Liver (tissue), 9 donors: ENCODE results near the gene RCSD1. TPM values are rescaled to one million over a fixed set of nuclear protein-coding genes. Genes with fewer than 3 reads are reported as not detected.
A peak's percentile ranks its signal among the peaks of the same experiment; 100 is the strongest.

Source experiments
- DNase-seq: peaks from one replicate; pipeline ENCODE4 v3.0.0-alpha.2; 2017; ENCODE audit warnings: low spot score
- H3K27ac ChIP-seq, 2 donors: one replicate each; pipeline ENCODE4 v1.7.0; 2013; ENCODE audit warnings: inconsistent platforms in 2 of 2, low read length in 2 of 2, control low read depth in 1 of 2, low read depth in 1 of 2, mild to moderate bottlenecking in 1 of 2
- H3K27me3 ChIP-seq, 4 donors: one replicate each; pipeline versions ENCODE4 v1.6.1 to v1.7.0; 2013; ENCODE audit warnings: low read length in 3 of 4, inconsistent platforms in 1 of 4, mild to moderate bottlenecking in 1 of 4, moderate library complexity in 1 of 4; ENCODE audit not compliant: control insufficient read depth in 4 of 4, insufficient read depth in 4 of 4
- H3K36me3 ChIP-seq, 4 donors: one replicate each; pipeline versions ENCODE4 v1.6.1 to v1.7.0; 2013; ENCODE audit warnings: low read length in 3 of 4, mild to moderate bottlenecking in 3 of 4, low read depth in 1 of 4, moderate library complexity in 1 of 4; ENCODE audit not compliant: control insufficient read depth in 4 of 4, insufficient read depth in 3 of 4
- H3K4me1 ChIP-seq, 4 donors: one replicate each; pipeline versions ENCODE4 v1.6.1 to v1.7.0; 2013; ENCODE audit warnings: low read length in 3 of 4, mild to moderate bottlenecking in 3 of 4, moderate library complexity in 1 of 4; ENCODE audit not compliant: control insufficient read depth in 4 of 4, insufficient read depth in 4 of 4
- H3K4me3 ChIP-seq, 3 donors: one replicate each; pipeline versions ENCODE4 v1.6.1 to v1.7.0; 2013; ENCODE audit warnings: low read length in 3 of 3, control low read depth in 1 of 3, low read depth in 1 of 3, mild to moderate bottlenecking in 1 of 3
- H3K9ac ChIP-seq, 2 donors: one replicate each; pipeline ENCODE4 v1.7.0; 2013; ENCODE audit warnings: low read length in 2 of 2, mild to moderate bottlenecking in 2 of 2, moderate library complexity in 2 of 2, control low read depth in 1 of 2, low read depth in 1 of 2
- H3K9me3 ChIP-seq, 4 donors: one replicate each; pipeline versions ENCODE4 v1.6.1 to v1.7.0; 2013; ENCODE audit warnings: low read length in 3 of 4; ENCODE audit not compliant: control insufficient read depth in 4 of 4
- ATF3 ChIP-seq: IDR thresholded peaks from 2 replicates; pipeline ENCODE4 v1.6.1; 2016; ENCODE audit warnings: antibody characterized with exemption
- EGR1 ChIP-seq, 2 donors: IDR thresholded peaks; 2 replicates each; pipeline ENCODE4 v1.6.1; 2016 to 2018; ENCODE audit warnings: antibody characterized with exemption in 2 of 2, low read depth in 2 of 2
- FOXA2 ChIP-seq: IDR thresholded peaks from 2 replicates; pipeline ENCODE4 v1.6.1; 2016; ENCODE audit warnings: antibody characterized with exemption
- GABPA ChIP-seq, 2 donors: IDR thresholded peaks in 1 of 2; conservative IDR thresholded peaks in 1 of 2; 2 replicates each; pipeline ENCODE4 v1.6.1; 2016; ENCODE audit warnings: antibody characterized with exemption in 2 of 2, mild to moderate bottlenecking in 1 of 2, moderate library complexity in 1 of 2
- HNF4G ChIP-seq: IDR thresholded peaks from 2 replicates; pipeline ENCODE4 v1.6.1; 2016; ENCODE audit warnings: antibody characterized with exemption
- JUND ChIP-seq, 2 donors: IDR thresholded peaks; 2 replicates each; pipeline ENCODE4 v1.6.1; 2016; ENCODE audit warnings: antibody characterized with exemption in 2 of 2
- MAX ChIP-seq: IDR thresholded peaks from 2 replicates; pipeline ENCODE4 v1.6.1; 2016; ENCODE audit warnings: antibody characterized with exemption
- NR2F2 ChIP-seq: IDR thresholded peaks from 2 replicates; pipeline ENCODE4 v1.6.1; 2016; ENCODE audit warnings: antibody characterized with exemption
- RAD21 ChIP-seq, 2 donors: IDR thresholded peaks; 2 replicates each; pipeline ENCODE4 v1.6.1; 2016; ENCODE audit warnings: antibody characterized with exemption in 2 of 2, mild to moderate bottlenecking in 2 of 2
- REST ChIP-seq: IDR thresholded peaks from 2 replicates; pipeline ENCODE4 v1.6.1; 2016; ENCODE audit warnings: antibody characterized with exemption, mild to moderate bottlenecking
- SP1 ChIP-seq: IDR thresholded peaks from 2 replicates; pipeline ENCODE4 v1.6.1; 2018; ENCODE audit warnings: antibody characterized with exemption, mild to moderate bottlenecking
- TAF1 ChIP-seq: conservative IDR thresholded peaks from 2 replicates; pipeline ENCODE4 v1.6.1; 2016; ENCODE audit warnings: antibody characterized with exemption, mild to moderate bottlenecking
- YY1 ChIP-seq: IDR thresholded peaks from 2 replicates; pipeline ENCODE4 v1.6.1; 2016; ENCODE audit warnings: antibody characterized with exemption, mild to moderate bottlenecking
- ZBTB33 ChIP-seq: IDR thresholded peaks from 2 replicates; pipeline ENCODE4 v1.6.1; 2016; ENCODE audit warnings: antibody characterized with exemption
- WGBS: extraction: QIAGEN DNeasy Blood & Tissue Kit; methylation state at CpG from one replicate; pipeline ENCODE4 v1.1.7; 2013; 5-methylcytosine and 5-hydroxymethylcytosine counted together
- polyA plus RNA-seq, 2 donors: library from polyadenylated mRNA; stranded (reverse) in 1 of 2; unstranded in 1 of 2; fragments of 200-250 nt in 1 of 2; fragments of >200 nt in 1 of 2; fragmentation: Nextera tagmentation in 1 of 2; extraction: Ambion mirVana in 1 of 2; gene quantifications; one replicate each; pipeline versions ENCODE4 v1.2.1 to v1.2.3, GENCODE V29; 2013 to 2015
- total RNA-seq, 2 donors: library from RNA; depleted of rRNA; stranded (reverse); fragments of >200 nt; gene quantifications; one replicate each; pipeline ENCODE4 v1.2.3, GENCODE V29; 2014
- donor health status: healthy.
- donor health status: healthy.
- donor health status: healthy.
- donor health status: healthy.
- donor health status: healthy.

The RCSD1 gene
- total and polyA plus RNA-seq, 4 donors, result 3.1 to 15.0 (median 6.0) TPM

- peak; percentile 40 for TF ChIP-seq REST
- peak; percentile 21 to 34 for TF ChIP-seq RAD21 (IDR thresholded peaks at IDR 0.05)
- no peak for TF ChIP-seq ZBTB33
- peak; percentile 33 for TF ChIP-seq SP1
Observed at GRCh38 chr1:167752219-167752985, 122.4 kb downstream of the RCSD1 start (continued).

GRCh38 chr1:167755654-167756053, 125.6 kb downstream of the RCSD1 start:
- DNase-seq, result no peak
- Histone ChIP-seq H3K27me3 (no peaks in the 10 kb centered on the region), H3K27ac (no peak overlapping the region), H3K9ac (no peak overlapping the region), H3K4me3 (no peak overlapping the region), H3K4me1 (peaks cover 2 to 10% (median 8%) of the 10 kb centered on the region in 4 donors), H3K9me3 (no peaks in the 10 kb centered on the region), H3K36me3 (no peaks in the 10 kb centered on the region)
- no peak for TF ChIP-seq NR2F2
- TF ChIP-seq FOXA2, result no peak
- no peak for TF ChIP-seq GABPA (IDR thresholded peaks at IDR 0.05 in 1 of 2, conservative IDR thresholded peaks at IDR 0.05 in 1 of 2)
- TF ChIP-seq EGR1 (IDR thresholded peaks at IDR 0.05; ENCODE audit: low read depth in 2 of 2), result no peak
- no peak for TF ChIP-seq HNF4G
- no peak for TF ChIP-seq YY1
- TF ChIP-seq SP1, result no peak
- TF ChIP-seq REST, result no peak
- no peak for TF ChIP-seq ZBTB33
- no peak for TF ChIP-seq JUND (IDR thresholded peaks at IDR 0.05)
- TF ChIP-seq RAD21 (IDR thresholded peaks at IDR 0.05), result no peak
- TF ChIP-seq TAF1, result no peak
- TF ChIP-seq ATF3, result no peak
- no peak for TF ChIP-seq MAX
- WGBS, result 82% methylated on average over 3 of the region's 3 CpGs
